K562 (cell line): ENCODE data around the gene ENKD1. TPM values are rescaled to one million over a fixed set of nuclear protein-coding genes. Genes with fewer than 3 reads are reported as not detected.

Source experiments
- C11orf30 ChIP-seq: fragments of 450-650 bp; IDR thresholded peaks from 2 replicates; pipeline ENCODE4 v1.6.1; 2016; ENCODE audit warnings: low read depth, mild to moderate bottlenecking
- CBX1 ChIP-seq: sonication (generic); IDR thresholded peaks from 2 replicates; pipeline ENCODE4 v1.6.1; 2016; ENCODE audit warnings: antibody characterized with exemption, low read depth, mild to moderate bottlenecking
- CXXC5 ChIP-seq: fragments of 250-450 bp; sonication (Bioruptor Pico); IDR thresholded peaks from 2 replicates; pipeline ENCODE4 v1.8.0; 2022; ENCODE audit warnings: inconsistent platforms, mild to moderate bottlenecking, moderate library complexity
- ETV1 ChIP-seq: fragments of 450-650 bp; conservative IDR thresholded peaks from 2 replicates; pipeline ENCODE4 v1.6.1; 2016; ENCODE audit warnings: missing genetic modification characterization, control low read depth, low read depth, missing compliant biosample characterization
- MNT ChIP-seq, 2 experiments: fragments of 450-650 bp; conservative IDR thresholded peaks; 2 replicates each; pipeline ENCODE4 v1.6.1; 2017; ENCODE audit warnings: mild to moderate bottlenecking in 2 of 2, moderate library complexity in 2 of 2
- NRF1 ChIP-seq, 2 experiments: fragments of 450-650 bp; IDR thresholded peaks in 1 of 2; conservative IDR thresholded peaks in 1 of 2; 2 replicates each; pipeline ENCODE4 v1.6.1; 2014; ENCODE audit warnings: mild to moderate bottlenecking in 2 of 2
- PCBP1 ChIP-seq: fragments of 200-400 bp; formaldehyde crosslinking; IDR thresholded peaks from 2 replicates; pipeline ENCODE4 v1.6.1; 2018; ENCODE audit warnings: mild to moderate bottlenecking, low read depth, low read length; ENCODE audit not compliant: poor library complexity, severe bottlenecking
- PKNOX1 ChIP-seq: fragments of 450-650 bp; IDR thresholded peaks from 2 replicates; pipeline ENCODE4 v1.6.1; 2016
- POLR2G ChIP-seq: fragments of 200-400 bp; formaldehyde crosslinking; IDR thresholded peaks from 2 replicates; pipeline ENCODE4 v1.6.1; 2017; ENCODE audit warnings: low read depth, mild to moderate bottlenecking, antibody characterized with exemption, low read length, moderate library complexity
- RB1 ChIP-seq: fragments of 450-650 bp; IDR thresholded peaks from 2 replicates; pipeline ENCODE4 v1.6.1; 2017; ENCODE audit warnings: low read depth, mild to moderate bottlenecking
- RBBP5 ChIP-seq: fragments of 200-600 bp; sonication (generic); IDR thresholded peaks from 2 replicates; pipeline ENCODE4 v1.6.1; 2012; ENCODE audit warnings: borderline replicate concordance, mild to moderate bottlenecking, low read length, control low read depth, inconsistent platforms; ENCODE audit not compliant: insufficient read depth, poor library complexity, severe bottlenecking
- SMAD4 ChIP-seq: fragments of 250-450 bp; sonication (Bioruptor Pico); conservative IDR thresholded peaks from 2 replicates; pipeline ENCODE4 v1.8.0; 2021; ENCODE audit warnings: inconsistent platforms, mild to moderate bottlenecking, moderate library complexity
- TEAD4 ChIP-seq, 2 experiments: sonication (generic) in 1 of 2; formaldehyde crosslinking in 1 of 2; IDR thresholded peaks; 2 replicates each; pipeline versions ENCODE4 v1.6.1 to v1.8.0; 2012 to 2022; ENCODE audit warnings: borderline replicate concordance in 1 of 2, inconsistent platforms in 1 of 2, low read length in 1 of 2, mild to moderate bottlenecking in 1 of 2, missing genetic modification reagents in 1 of 2
- U2AF2 ChIP-seq: fragments of 200-400 bp; formaldehyde crosslinking; optimal IDR thresholded peaks from 2 replicates; pipeline ENCODE3; 2017; ENCODE audit warnings: low read depth, mild to moderate bottlenecking, low read length
- YY1 ChIP-seq, 3 experiments: IDR thresholded peaks; 2 replicates each; pipeline ENCODE4 v1.6.1; 2011; ENCODE audit warnings: low read length in 2 of 3, mild to moderate bottlenecking in 2 of 3, moderate library complexity in 2 of 3, borderline replicate concordance in 1 of 3, control low read depth in 1 of 3, low read depth in 1 of 3; ENCODE audit not compliant: insufficient read depth in 3 of 3, insufficient replicate concordance in 2 of 3, control insufficient read depth in 1 of 3, insufficient read length in 1 of 3; ENCODE audit errors: extremely low read depth in 1 of 3
- ZNF282 ChIP-seq: sonication (generic); formaldehyde crosslinking; IDR thresholded peaks from 2 replicates; pipeline ENCODE4 v1.8.1; 2023; ENCODE audit warnings: missing genetic modification reagents
- polyA plus RNA-seq, 8 experiments: library from polyadenylated mRNA; depleted of rRNA in 4 of 8; stranded (reverse) in 5 of 8; unstranded in 3 of 8; fragments of >200 nt; fragmentation: Nextera tagmentation in 2 of 8; fragmentation: Illumina TruSeq in 1 of 8; extraction: Ambion mirVana in 2 of 8; extraction: Trizol in 1 of 8; gene quantifications; 2 replicates each; pipeline versions ENCODE4 v1.2.1 to v1.2.3, GENCODE V29; 2011 to 2014; ENCODE audit warnings: inconsistent platforms in 1 of 8, missing spikeins in 1 of 8
- total RNA-seq, 7 experiments: library from RNA; depleted of rRNA in 6 of 7; stranded (reverse); fragments of >200 nt in 6 of 7; fragmentation: Illumina TruSeq in 2 of 7; extraction: Trizol in 2 of 7; gene quantifications; 2 replicates each; pipeline versions ENCODE4 v1.2.1 to v1.2.3, GENCODE V29; 2011 to 2021; ENCODE audit warnings: low replicate concordance in 1 of 7
- TF ChIP-seq, protein P1 (sequence below): fragments of 150-350 bp; conservative IDR thresholded peaks from 2 replicates; pipeline ENCODE4 v1.6.1; 2014; ENCODE audit warnings: low read length
- TF ChIP-seq, protein P2 (sequence below): fragments of 250-450 bp; sonication (Bioruptor Pico); IDR thresholded peaks from 2 replicates; pipeline ENCODE4 v1.5.0; 2021

The ENKD1 gene
- total and polyA plus RNA-seq, 9 of the 15 experiments (the other 6 are each of a cell fraction or from before 2014, with no cell fraction given), result 1.1 to 26.9 (median 8.3) TPM

- TF ChIP-seq, protein P1, sequence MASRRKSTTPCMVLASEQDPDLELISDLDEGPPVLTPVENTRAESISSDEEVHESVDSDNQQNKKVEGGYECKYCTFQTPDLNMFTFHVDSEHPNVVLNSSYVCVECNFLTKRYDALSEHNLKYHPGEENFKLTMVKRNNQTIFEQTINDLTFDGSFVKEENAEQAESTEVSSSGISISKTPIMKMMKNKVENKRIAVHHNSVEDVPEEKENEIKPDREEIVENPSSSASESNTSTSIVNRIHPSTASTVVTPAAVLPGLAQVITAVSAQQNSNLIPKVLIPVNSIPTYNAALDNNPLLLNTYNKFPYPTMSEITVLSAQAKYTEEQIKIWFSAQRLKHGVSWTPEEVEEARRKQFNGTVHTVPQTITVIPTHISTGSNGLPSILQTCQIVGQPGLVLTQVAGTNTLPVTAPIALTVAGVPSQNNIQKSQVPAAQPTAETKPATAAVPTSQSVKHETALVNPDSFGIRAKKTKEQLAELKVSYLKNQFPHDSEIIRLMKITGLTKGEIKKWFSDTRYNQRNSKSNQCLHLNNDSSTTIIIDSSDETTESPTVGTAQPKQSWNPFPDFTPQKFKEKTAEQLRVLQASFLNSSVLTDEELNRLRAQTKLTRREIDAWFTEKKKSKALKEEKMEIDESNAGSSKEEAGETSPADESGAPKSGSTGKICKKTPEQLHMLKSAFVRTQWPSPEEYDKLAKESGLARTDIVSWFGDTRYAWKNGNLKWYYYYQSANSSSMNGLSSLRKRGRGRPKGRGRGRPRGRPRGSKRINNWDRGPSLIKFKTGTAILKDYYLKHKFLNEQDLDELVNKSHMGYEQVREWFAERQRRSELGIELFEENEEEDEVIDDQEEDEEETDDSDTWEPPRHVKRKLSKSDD, result 0 out of 2 replicates have a peak, but pooled peaks have one; percentile 16
- peak in 1 of 3 experiments; percentile 26 for TF ChIP-seq YY1 (IDR thresholded peaks at IDR 0.05; ENCODE audit: borderline replicate concordance in 1 of 3, control insufficient read depth in 1 of 3, extremely low read depth in 1 of 3, insufficient read depth in 3 of 3, insufficient read length in 1 of 3, insufficient replicate concordance in 2 of 3, low read depth in 1 of 3, low read length in 2 of 3)
- peak; percentile 92 for TF ChIP-seq POLR2G
- peak; percentile 40; the same call in 1 of the 2 replicates for TF ChIP-seq PKNOX1
- peak; percentile 34 for TF ChIP-seq CXXC5 (CRISPR knock-in tag)
- no peak for TF ChIP-seq U2AF2
- TF ChIP-seq SMAD4 (CRISPR knock-in tag), result 0 out of 2 replicates have a peak, but pooled peaks have one; percentile 15
- TF ChIP-seq CBX1, result 0 out of 2 replicates have a peak, but pooled peaks have one; percentile 21
- no peak for TF ChIP-seq PCBP1
- peak; percentile 82 for TF ChIP-seq RB1
- 0 out of 2 replicates have a peak, but pooled peaks have one; percentile 41 for TF ChIP-seq ETV1 (tag)
- TF ChIP-seq C11orf30, result no peak
- peak; percentile 51 for TF ChIP-seq RBBP5
- no peak; the same call in 1 of the 2 replicates for TF ChIP-seq TEAD4 (IDR thresholded peaks at IDR 0.05; ENCODE audit: low read length)
- peak; percentile 22; the same call in 1 of the 2 replicates for TF ChIP-seq TEAD4 (CRISPR knock-in tag; IDR thresholded peaks at IDR 0.05; ENCODE audit: borderline replicate concordance)
- TF ChIP-seq, protein P2, sequence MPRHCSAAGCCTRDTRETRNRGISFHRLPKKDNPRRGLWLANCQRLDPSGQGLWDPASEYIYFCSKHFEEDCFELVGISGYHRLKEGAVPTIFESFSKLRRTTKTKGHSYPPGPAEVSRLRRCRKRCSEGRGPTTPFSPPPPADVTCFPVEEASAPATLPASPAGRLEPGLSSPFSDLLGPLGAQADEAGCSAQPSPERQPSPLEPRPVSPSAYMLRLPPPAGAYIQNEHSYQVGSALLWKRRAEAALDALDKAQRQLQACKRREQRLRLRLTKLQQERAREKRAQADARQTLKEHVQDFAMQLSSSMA (CRISPR knock-in tag), result no peak
- peak; percentile 83; the same call in 1 of the 2 replicates for TF ChIP-seq ZNF282 (CRISPR knock-in tag)
- TF ChIP-seq NRF1 (conservative IDR thresholded peaks at IDR 0.05 in 1 of 2, IDR thresholded peaks at IDR 0.05 in 1 of 2), result peak; percentile 99
- 0 out of 4 replicates have a peak, but pooled peaks of 1 of the 2 experiments have one; percentile 42 for TF ChIP-seq MNT (conservative IDR thresholded peaks at IDR 0.05)
Measured at GRCh38 chr16:67659675-67660563, 6.6 kb downstream of the ENKD1 start, which contains the start of gene ACD (continued).
